Skin epidermis (tissue), 12 donors: Measurements from ENCODE around the gene ARHGEF2.
"Not testable (repeated sequence)": the region's sequence is repeated elsewhere in the genome, so short reads cannot be mapped to it uniquely, and the experiment has no call there.

Experiments used
- H3K27ac ChIP-seq, 21 experiments: fragments of 200-600 bp; sonication (generic) in 11 of 21; one replicate each; pipeline ENCODE4 v1.5.0; 2020; ENCODE audit warnings: mild to moderate bottlenecking in 3 of 21, inconsistent platforms in 2 of 21, moderate library complexity in 2 of 21
- H3K4me3 ChIP-seq, 7 experiments: fragments of 200-600 bp; sonication (generic) in 2 of 7; one replicate each; pipeline ENCODE4 v1.5.0; 2020; ENCODE audit warnings: inconsistent platforms in 2 of 7, mild to moderate bottlenecking in 2 of 7, moderate library complexity in 1 of 7

Gene ARHGEF2

DNA sequence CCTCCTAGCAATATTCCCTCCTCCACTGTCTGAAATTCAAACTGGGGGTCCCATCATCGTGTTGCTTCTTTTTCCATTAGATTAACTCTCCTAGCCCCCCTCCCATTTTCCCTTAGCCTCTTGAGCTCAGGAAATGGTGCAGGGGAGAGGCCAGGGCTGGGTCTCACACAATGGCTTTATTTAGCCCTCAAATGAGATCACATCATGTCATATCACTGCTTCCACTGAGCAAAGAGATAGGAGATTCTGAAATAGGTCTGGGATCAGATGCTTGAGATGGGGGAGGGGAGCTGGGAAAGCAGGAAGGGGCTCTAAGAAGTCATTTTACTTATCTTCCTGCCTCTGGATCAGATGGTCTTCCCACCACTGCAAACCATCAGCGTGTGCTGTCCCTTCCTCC is 17.8 kb upstream of the ARHGEF2 start:
- Histone ChIP-seq H3K4me3 (no peak overlapping the region), H3K27ac (no peak overlapping the region)

DNA sequence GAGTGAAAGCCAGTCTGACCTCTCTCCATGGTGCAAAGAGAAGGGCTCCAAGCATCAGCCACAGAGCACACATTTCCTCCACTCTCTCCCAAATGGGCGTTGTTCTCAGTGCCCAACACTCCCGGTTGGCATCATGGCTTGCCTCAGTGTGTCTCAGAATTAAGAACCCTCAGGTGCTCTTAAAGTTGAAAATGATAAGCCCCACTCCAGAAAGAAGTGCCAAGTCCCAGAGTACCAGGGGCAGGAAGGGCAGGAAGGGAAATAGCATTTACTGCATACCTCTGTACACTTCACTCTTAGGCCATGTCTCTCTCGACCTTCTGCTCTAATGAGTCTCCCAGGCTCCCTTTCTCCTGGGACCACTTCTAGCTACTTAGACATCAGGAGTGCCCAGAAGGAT is 15.2 kb upstream of the ARHGEF2 start:
- Histone ChIP-seq H3K27ac (no peak overlapping the region), H3K4me3 (no peak overlapping the region)

GRCh38 chr1:155990005-155990739 is 11.8 kb upstream of the ARHGEF2 start:
- no peak overlapping the region for H3K4me3 ChIP-seq
- peak overlapping the region in 16 of 21 experiments; percentile 4 to 77 (median 52) for H3K27ac ChIP-seq

DNA sequence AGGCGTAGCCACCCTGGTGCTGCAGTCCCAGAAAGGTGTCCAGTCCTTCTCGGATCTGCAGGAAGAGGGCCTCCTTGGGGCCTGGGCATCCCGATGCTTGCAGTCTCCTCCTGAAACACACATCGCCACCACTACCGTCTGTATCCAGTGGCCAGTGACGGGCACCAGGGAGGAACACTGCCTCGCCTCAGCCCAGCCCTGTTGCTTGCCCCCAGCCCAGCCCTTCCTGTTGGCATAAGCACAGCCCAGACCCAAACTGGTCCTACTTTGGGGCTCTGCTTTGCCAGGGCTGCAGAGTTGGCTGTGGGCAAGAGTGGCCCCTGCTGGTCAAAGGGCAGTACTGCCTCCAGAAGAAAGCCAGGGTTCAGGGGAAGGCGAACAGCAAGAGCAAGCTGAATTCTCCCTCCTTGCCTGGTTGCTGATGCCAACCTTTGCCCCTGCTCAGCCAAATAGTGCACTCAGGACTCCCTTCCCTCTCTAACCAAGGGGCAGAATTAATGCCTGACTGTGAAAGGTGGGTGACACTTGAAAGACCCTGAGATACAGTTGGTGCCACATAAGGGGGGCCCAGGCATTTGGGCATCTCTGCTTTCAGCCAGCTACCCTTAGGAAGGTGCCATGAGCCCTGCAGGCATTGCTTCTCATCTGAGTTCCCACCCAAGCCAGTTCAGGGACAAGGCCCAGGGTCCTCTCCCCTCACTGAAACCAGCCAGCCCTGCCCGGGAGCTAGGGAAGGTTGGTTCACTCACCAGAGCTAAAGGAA is 11.1 kb upstream of the ARHGEF2 start:
- Histone ChIP-seq H3K27ac (peak overlapping the region in 15 of 21 experiments; percentile 21 to 77 (median 56)), H3K4me3 (peak overlapping the region in 3 of 7 experiments; percentile 12 to 30 (median 21))

DNA sequence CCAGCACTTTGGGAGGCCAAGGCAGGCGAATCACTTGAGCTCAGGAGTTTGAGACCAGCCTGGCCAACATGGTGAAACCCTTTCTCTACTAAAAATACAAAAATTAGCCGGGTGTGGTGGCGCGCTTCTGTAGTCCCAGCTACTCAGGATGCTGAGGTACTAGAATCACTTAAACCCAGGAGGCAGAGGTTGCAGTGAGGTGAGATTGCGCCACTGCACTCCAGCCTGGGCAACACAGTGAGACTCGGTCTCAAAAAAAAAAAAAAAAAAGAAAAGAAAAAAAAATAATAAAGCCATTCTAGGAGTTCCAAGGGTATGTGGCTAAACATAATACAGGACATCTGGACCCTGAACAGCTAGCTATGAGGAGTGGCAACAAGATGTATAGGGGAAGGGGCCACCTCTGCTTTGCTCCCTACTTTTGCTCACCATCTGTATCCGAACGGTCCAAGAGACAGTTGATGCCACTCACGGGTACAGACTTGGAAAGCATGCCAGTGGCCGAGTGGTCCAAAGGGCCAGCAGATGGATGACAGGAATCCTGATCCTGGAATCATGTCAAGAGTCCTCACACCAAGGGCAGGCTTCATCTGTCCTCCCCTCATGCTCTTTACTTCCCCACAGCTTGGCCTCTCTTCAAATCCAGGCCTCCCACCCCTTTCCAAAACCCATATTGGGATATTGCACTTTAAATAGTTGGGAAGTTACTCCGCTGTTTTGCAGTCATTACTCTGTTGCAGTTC is 6.7 kb upstream of the ARHGEF2 start:
- H3K4me3 ChIP-seq: not testable (repeated sequence)
- peak overlapping the region in 3 of 21 experiments; percentile 70 to 98 (median 96) for H3K27ac ChIP-seq

GRCh38 chr1:155984341-155984740 is 6.0 kb upstream of the ARHGEF2 start:
- Histone ChIP-seq H3K4me3 (no peak overlapping the region), H3K27ac (peak overlapping the region in 13 of 21 experiments; percentile 6 to 98 (median 65))

- Histone ChIP-seq H3K4me3 (peak overlapping the region in 1 of 7 experiments; percentile 2), H3K27ac (peak overlapping the region in 20 of 21 experiments; percentile 6 to 99 (median 64))
Measured at GRCh38 chr1:155983191-155984024, 5.1 kb upstream of the ARHGEF2 start.

DNA sequence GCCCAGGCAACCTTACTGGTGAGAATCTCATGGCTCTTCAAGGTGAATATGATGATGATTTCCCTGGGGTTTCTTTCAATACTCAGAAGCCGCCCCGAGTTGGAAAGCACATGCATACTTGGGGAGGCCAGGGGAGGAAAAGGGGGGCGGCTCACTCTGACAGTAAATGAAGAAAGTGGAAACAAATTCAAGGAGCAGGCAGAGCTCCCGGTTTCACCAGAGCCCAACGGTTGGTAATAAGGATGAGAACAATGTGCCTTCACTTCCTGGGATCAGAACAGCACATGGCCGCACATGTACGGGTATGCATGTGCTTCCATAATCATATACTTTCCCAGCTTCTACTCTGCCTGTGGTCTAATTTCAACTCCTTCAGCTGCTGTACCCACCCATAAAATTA is 3.8 kb upstream of the ARHGEF2 start:
- H3K4me3 ChIP-seq: no peak overlapping the region
- H3K27ac ChIP-seq: peak overlapping the region in 16 of 21 experiments; percentile 2 to 100 (median 96)

DNA sequence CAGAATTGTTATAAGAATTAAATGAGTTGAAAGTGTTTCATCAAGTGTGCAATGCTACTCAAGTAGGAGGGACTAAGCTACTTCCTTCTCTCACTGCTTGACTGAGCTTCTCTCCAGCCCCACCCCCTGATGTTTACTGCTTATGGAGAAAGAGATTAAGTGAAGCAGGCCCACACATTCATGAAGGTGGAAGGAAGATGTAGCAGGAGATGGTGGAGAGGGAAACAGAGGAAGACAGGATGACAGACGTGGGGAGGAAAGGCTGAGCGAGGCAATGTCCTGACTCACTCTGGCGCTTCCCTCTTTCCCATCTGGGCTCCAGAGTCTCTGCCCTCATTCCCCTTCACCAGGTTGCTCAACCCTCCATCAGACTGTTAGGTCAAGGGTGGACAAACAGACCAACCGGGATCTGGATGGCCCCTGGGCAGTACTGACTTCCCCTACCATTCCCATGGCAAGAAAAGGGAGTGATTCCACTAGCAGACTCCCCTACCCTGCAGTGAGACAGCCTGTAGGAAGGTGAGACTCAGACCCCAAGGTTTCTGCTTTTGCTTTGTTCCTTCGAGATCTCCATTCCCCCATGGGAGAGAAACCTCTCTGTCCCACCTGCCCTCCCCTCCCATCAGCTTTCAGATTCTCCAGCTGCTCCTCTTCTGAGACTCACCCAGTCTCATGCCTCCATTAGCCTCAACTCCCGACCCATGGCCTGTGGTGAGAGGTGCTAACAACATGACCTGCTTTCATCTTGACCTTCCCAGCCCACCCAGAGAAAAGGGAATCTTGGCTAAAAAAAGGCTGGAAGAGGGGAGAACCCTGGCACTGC is 3.1 kb upstream of the ARHGEF2 start:
- Histone ChIP-seq H3K4me3 (no peak overlapping the region), H3K27ac (peak overlapping the region in 19 of 21 experiments; percentile 2 to 100 (median 96))

- Histone ChIP-seq H3K4me3 (peak overlapping the region in 6 of 7 experiments; percentile 58 to 98 (median 74)), H3K27ac (peak overlapping the region in 20 of 21 experiments; percentile 71 to 100 (median 96))
Measured at GRCh38 chr1:155979597-155980343, 1.4 kb upstream of the ARHGEF2 start.

DNA sequence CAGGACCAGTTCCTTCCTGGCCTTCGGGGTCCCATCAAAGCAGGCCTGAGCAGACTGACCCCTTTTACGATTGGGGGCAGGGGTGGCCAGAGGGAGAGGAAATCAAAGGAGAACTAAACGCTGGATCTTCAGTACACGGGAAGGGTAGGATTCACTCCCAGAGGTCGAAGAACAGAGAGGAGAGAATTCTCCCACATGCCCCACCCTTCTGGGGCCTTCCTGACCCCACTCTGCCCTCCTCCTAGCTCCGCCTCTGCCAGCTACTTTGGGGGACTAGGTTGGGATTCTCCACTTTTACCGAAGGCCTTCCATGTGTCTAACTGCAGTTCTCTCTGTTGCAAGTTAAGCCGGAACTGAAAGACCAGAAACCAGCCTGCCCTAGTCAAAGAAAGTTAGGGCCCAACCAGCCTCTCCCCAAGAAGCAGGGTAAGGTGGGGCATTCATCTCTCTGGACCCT is 654 bp upstream of the ARHGEF2 start:
- H3K27ac ChIP-seq: peak overlapping the region; percentile 51 to 100 (median 96)
- peak overlapping the region; percentile 58 to 98 (median 73) for H3K4me3 ChIP-seq

DNA sequence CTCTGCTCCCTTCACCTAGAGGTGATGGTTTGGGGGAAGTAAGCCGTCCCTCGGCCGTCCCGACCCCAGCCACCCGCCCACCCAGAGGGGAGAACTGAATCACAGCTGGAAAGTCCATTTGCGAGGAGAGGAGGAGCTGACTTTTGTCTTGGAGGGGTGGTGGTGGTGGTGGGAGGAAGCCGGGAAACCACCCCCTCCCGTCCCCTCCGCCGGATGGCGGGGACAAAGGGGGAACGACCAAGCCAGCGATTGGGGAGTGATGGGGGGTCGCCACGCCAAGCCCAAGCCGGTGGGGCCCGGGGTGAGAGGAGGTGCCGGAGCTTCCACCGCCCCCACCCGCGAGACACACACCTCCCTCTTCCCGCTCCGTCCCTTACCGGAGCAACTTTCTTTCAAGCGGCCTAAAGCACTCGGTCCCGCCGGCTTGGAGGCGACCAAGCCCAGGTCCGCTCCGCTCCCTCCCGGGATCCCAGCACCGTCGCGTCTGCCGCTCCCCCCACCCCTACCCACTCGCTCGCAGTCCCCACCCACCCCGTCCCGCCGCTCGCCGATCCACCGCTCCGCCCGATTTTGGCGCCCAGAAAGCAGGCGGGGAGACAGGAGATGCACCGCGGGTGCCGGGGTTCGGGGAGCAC is 540 bp downstream of the ARHGEF2 start:
- peak overlapping the region; percentile 58 to 100 (median 96) for H3K27ac ChIP-seq
- peak overlapping the region; percentile 58 to 98 (median 73) for H3K4me3 ChIP-seq

DNA sequence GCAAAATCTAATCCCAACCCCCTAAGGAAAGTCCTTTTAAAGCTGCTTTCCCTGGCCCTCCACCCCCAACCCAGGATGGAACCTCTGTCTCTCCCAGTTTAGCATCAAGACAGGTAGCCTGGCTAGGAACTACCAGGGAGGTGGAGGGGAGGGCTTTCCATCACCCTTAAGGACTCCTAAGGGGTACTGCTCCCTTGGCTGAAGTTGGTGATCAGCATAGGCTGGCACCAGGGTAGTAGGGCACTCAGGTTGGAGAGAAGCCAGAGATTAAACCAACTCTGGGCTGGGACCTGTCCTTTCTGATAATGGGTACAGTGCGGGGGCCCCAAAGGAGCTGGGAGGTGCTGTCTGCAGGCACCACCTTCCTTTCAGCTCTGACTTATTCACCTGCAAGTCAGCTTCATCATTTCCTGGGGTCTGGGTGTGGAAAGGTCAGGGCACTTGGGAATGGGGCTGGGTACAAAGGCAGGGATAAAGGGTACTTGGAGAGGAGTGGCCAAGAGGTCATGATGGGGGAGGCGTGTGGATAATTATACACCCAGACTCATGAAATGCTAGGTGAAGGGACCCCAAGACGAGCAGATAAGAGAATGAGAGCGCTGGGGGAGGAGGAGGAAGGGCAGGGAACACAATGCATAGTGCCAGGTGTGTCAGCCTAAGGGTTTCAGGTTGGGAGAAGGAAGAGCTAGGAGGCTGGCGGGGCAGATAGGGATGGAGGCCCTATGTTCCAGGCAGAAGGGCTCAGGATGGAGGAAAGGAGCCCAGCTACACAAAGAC is 1.2 kb downstream of the ARHGEF2 start:
- peak overlapping the region; percentile 58 to 100 (median 96) for H3K27ac ChIP-seq
- peak overlapping the region; percentile 58 to 98 (median 73) for H3K4me3 ChIP-seq

GRCh38 chr1:155976062-155976912 is 2.1 kb downstream of the ARHGEF2 start:
- peak overlapping the region; percentile 58 to 98 (median 73) for H3K4me3 ChIP-seq
- H3K27ac ChIP-seq: peak overlapping the region in 20 of 21 experiments; percentile 71 to 100 (median 96)

GRCh38 chr1:155975375-155976061 is 2.8 kb downstream of the ARHGEF2 start:
- Histone ChIP-seq H3K4me3 (peak overlapping the region; percentile 58 to 98 (median 73)), H3K27ac (peak overlapping the region in 20 of 21 experiments; percentile 71 to 100 (median 96))
